ENCODE measurements around the gene CARMIL1.

Gene CARMIL1

DNA sequence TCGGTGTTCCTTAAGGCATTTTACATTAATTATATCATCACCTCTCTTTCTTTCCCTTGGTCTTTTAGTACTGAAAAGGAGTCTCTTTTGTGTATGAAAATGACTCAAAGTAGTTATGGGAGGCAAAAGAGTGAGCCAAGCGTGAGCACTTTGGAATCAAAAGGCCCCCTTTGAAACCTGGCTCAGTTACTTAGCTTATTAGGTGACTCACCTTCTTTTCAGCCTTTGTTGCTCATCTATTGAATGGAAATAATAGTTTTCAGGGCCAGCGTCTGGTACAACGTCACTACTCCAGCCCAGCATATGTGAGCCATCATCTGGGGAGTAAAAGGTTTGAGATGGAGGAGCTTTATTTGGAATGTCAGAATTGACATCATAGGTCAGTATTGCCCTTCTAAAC is 225.5 kb downstream of the CARMIL1 start (continued):
- no peak for TF ChIP-seq ZFP37 (tag by site-specific recombination; IDR thresholded peaks at IDR 0.05)
- no peak for TF ChIP-seq ZNF394 (tag by site-specific recombination; IDR thresholded peaks at IDR 0.05; ENCODE audit: borderline replicate concordance)
- TF ChIP-seq, protein P1, sequence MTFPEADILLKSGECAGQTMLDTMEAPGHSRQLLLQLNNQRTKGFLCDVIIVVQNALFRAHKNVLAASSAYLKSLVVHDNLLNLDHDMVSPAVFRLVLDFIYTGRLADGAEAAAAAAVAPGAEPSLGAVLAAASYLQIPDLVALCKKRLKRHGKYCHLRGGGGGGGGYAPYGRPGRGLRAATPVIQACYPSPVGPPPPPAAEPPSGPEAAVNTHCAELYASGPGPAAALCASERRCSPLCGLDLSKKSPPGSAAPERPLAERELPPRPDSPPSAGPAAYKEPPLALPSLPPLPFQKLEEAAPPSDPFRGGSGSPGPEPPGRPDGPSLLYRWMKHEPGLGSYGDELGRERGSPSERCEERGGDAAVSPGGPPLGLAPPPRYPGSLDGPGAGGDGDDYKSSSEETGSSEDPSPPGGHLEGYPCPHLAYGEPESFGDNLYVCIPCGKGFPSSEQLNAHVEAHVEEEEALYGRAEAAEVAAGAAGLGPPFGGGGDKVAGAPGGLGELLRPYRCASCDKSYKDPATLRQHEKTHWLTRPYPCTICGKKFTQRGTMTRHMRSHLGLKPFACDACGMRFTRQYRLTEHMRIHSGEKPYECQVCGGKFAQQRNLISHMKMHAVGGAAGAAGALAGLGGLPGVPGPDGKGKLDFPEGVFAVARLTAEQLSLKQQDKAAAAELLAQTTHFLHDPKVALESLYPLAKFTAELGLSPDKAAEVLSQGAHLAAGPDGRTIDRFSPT (tag by site-specific recombination; IDR thresholded peaks at IDR 0.05): no peak
- TF ChIP-seq ZNF514 (tag by site-specific recombination; IDR thresholded peaks at IDR 0.05): no peak
- no peak for TF ChIP-seq ZNF600 (tag by site-specific recombination; IDR thresholded peaks at IDR 0.05)
- TF ChIP-seq ZBTB48 (tag by site-specific recombination; IDR thresholded peaks at IDR 0.05): no peak
- TF ChIP-seq ZNF416 (tag by site-specific recombination; IDR thresholded peaks at IDR 0.05): no peak
- TF ChIP-seq ZNF175 (tag by site-specific recombination; IDR thresholded peaks at IDR 0.05): no peak
- no peak for TF ChIP-seq ZNF114 (tag by site-specific recombination; IDR thresholded peaks at IDR 0.05)
- TF ChIP-seq PBX3 (CRISPR knock-in tag; IDR thresholded peaks at IDR 0.05): no peak

- H3K4me3 ChIP-seq (ENCODE audit: low read depth, low read length): no peak overlapping the region
- H3K36me3 ChIP-seq (ENCODE audit: control insufficient read depth in 2 of 2, insufficient read depth in 1 of 2, low read length in 2 of 2): no peaks in the 10 kb centered on the region
- ChIA-PET CTCF (interaction anchor here (1.8 to 2.0 kb wide), 2 partner anchors 16 to 51 kb away, joined by 9 to 16 read pairs; no protein-coding TSS in a partner anchor), POLR2A (no interaction called here)
- no peaks in the 10 kb centered on the region for H3K9me3 ChIP-seq (ENCODE audit: control insufficient read depth, insufficient read depth, low read depth, low read length)
- TF ChIP-seq SP7 (tag by site-specific recombination; IDR thresholded peaks at IDR 0.05): no peak
- TF ChIP-seq ZNF610 (tag by site-specific recombination; IDR thresholded peaks at IDR 0.05; ENCODE audit: borderline replicate concordance): no peak
- TF ChIP-seq ZNF704 (tag by site-specific recombination; IDR thresholded peaks at IDR 0.05): no peak
- no peak for TF ChIP-seq ZNF514 (tag by site-specific recombination; IDR thresholded peaks at IDR 0.05)
- no peak for TF ChIP-seq GLI4 (tag by site-specific recombination; IDR thresholded peaks at IDR 0.05)
- no peak for TF ChIP-seq PRDM2 (tag by site-specific recombination; IDR thresholded peaks at IDR 0.05; ENCODE audit: borderline replicate concordance)
- H3K27ac ChIP-seq (ENCODE audit: extremely low read depth, low read depth, low read length): no peak overlapping the region
- H3K4me1 ChIP-seq (ENCODE audit: control insufficient read depth, insufficient read depth, low read length): no peaks in the 10 kb centered on the region
Measured at GRCh38 chr6:25506020-25506419, 226.8 kb downstream of the CARMIL1 start.
